Calu3 (cell line): ENCODE data around the gene TTBK1. TPM values are rescaled to one million over a fixed set of nuclear protein-coding genes. Genes with fewer than 3 reads are reported as not detected.

Source experiments
- BruUV-seq: library from RNA; stranded (reverse); fragments of 400-500 nt; replicated peaks from 2 replicates; lab custom pipeline; 2021; lab: Mats Ljungman, UMichigan
- CTCF ChIA-PET: fragments of 300-600 bp; sonication (Branson Sonifier 250); formaldehyde crosslinking; loops from one replicate; lab custom pipeline; 2022; ENCODE audit warnings: antibody characterized with exemption; lab: Charles Lee
- DNase-seq: peaks from one replicate; pipeline ENCODE4 v3.0.0; 2022
- H3K27ac Mint-ChIP-seq: one replicate; pipeline ENCODE4 v1.8.0; 2022; ENCODE audit warnings: mixed read lengths; ENCODE audit not compliant: unreplicated experiment
- H3K27me3 Mint-ChIP-seq: one replicate; pipeline ENCODE4 v1.8.0; 2022; ENCODE audit warnings: mixed read lengths; ENCODE audit not compliant: unreplicated experiment
- H3K36me3 Mint-ChIP-seq: one replicate; pipeline ENCODE4 v1.8.0; 2022; ENCODE audit warnings: mild to moderate bottlenecking, moderate library complexity, mixed read lengths; ENCODE audit not compliant: insufficient read depth, unreplicated experiment
- H3K4me1 Mint-ChIP-seq: one replicate; pipeline ENCODE4 v1.8.0; 2022; ENCODE audit warnings: mild to moderate bottlenecking, low read depth, mixed read lengths; ENCODE audit not compliant: unreplicated experiment
- H3K4me3 Mint-ChIP-seq: one replicate; pipeline ENCODE4 v1.8.0; 2022; ENCODE audit warnings: mild to moderate bottlenecking, low read depth, moderate library complexity, mixed read lengths; ENCODE audit not compliant: unreplicated experiment
- H3K9me3 Mint-ChIP-seq: one replicate; pipeline ENCODE4 v1.8.0; 2022; ENCODE audit warnings: low read depth, mixed read lengths; ENCODE audit not compliant: unreplicated experiment
- CTCF ChIP-seq: fragments of 200-600 bp; IDR thresholded peaks from one replicate; pipeline ENCODE4 v1.8.0; 2022; ENCODE audit warnings: antibody characterized with exemption; ENCODE audit not compliant: unreplicated experiment
- intact Hi-C: fragments of 100-400 bp; cut with micrococcal nuclease; formaldehyde crosslinking; loops from one replicate; pipeline ENCODE4 v1.10.0; 2022; ENCODE audit not compliant: unreplicated experiment
- total RNA-seq: library from RNA; stranded (reverse); gene quantifications from 2 replicates; pipeline ENCODE4 v1.2.3, GENCODE V29; 2022

Gene TTBK1
- total RNA-seq, 1 experiment from 2014 or later = 0.17 TPM

- CTCF ChIA-PET = no interaction called here
These were observed 31.8 kb downstream of the TTBK1 start for GRCh38 chr6:43274916-43275597.

DNA sequence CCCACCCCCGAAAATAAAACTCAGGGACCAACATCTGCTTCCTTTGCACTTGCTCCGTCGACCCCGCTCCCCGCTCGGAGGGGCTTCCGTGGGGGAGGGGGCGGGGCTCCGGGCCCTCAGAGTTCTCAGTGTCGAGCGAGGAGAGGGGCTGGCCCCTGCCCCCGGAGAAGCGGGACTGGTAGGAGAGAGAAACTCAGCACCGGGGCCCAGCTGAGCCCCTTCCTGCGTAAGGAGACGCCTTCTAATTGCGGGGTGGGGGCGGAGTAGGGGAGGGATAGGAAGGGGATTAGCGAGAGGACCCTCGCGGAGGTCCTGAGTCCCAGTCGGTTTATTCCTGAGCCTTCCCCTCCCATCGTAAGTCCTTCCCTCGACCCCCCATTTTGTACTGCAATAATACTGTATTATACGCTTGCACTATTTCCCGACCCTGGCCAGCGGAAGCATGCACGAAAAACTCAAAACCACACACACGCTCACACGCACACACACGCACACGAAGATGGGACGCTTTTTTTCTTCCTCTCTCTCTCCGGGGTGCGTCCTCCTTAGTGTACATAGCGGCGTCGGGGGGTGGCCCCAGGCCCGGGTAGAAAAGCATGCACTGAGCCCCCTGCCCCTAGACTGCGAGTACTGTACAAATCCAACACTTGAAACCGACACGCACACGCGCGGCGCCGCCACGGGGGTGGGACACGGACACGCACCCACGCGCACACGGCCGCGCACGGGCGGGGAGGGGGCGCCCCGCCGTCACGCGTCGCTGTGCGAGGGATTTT is 32.7 kb downstream of the TTBK1 start:
- Mint-ChIP-seq H3K27me3 (peaks cover 85% of the 10 kb centered on the region), H3K4me1 (peaks cover 9% of the 10 kb centered on the region), H3K27ac (no peak overlapping the region), H3K4me3 (peak overlapping the region; percentile 3), H3K9me3 (no peaks in the 10 kb centered on the region), H3K36me3 (peaks cover 9% of the 10 kb centered on the region)
- no peak for TF ChIP-seq CTCF
- no peak for DNase-seq
- CTCF ChIA-PET = interaction anchor here (1.1 kb wide), 1 partner anchor 7 kb away, joined by 4 read pairs; no protein-coding TSS in a partner anchor
- intact Hi-C loops = no loop called here
- no TSS peak for BruUV-seq

More at GRCh38 chr6:43274916-43275597, 31.8 kb downstream of the TTBK1 start:
- no peak for TF ChIP-seq CTCF
- intact Hi-C loops = no loop called here
- BruUV-seq = no TSS peak
- Mint-ChIP-seq H3K27ac (no peak overlapping the region), H3K27me3 (peaks cover 85% of the 10 kb centered on the region), H3K4me1 (peaks cover 14% of the 10 kb centered on the region), H3K9me3 (no peaks in the 10 kb centered on the region), H3K36me3 (peaks cover 9% of the 10 kb centered on the region), H3K4me3 (peak overlapping the region; percentile 30)
- DNase-seq = peak; percentile 49

GRCh38 chr6:43276577-43277305 is 33.5 kb downstream of the TTBK1 start:
- H3K36me3 Mint-ChIP-seq = peaks cover 9% of the 10 kb centered on the region
- no peak overlapping the region for H3K27ac Mint-ChIP-seq
- BruUV-seq = no TSS peak
- peak overlapping the region; percentile 3 for H3K4me3 Mint-ChIP-seq
- intact Hi-C loops = no loop called here
- peaks cover 85% of the 10 kb centered on the region for H3K27me3 Mint-ChIP-seq
- CTCF ChIA-PET = interaction anchor here (1.1 kb wide), 1 partner anchor 8 kb away, joined by 4 read pairs; no protein-coding TSS in a partner anchor
- no peak for TF ChIP-seq CTCF
- no peaks in the 10 kb centered on the region for H3K9me3 Mint-ChIP-seq
- H3K4me1 Mint-ChIP-seq = peaks cover 9% of the 10 kb centered on the region
- no peak for DNase-seq

GRCh38 chr6:43277306-43277642 is 34.0 kb downstream of the TTBK1 start:
- no peak overlapping the region for H3K4me3 Mint-ChIP-seq
- no peaks in the 10 kb centered on the region for H3K9me3 Mint-ChIP-seq
- H3K4me1 Mint-ChIP-seq = peaks cover 9% of the 10 kb centered on the region
- no peak for DNase-seq
- BruUV-seq = no TSS peak
- intact Hi-C loops = no loop called here
- no peak overlapping the region for H3K27ac Mint-ChIP-seq
- TF ChIP-seq CTCF = no peak
- CTCF ChIA-PET = interaction anchor here (1.1 kb wide), 1 partner anchor 9 kb away, joined by 4 read pairs; no protein-coding TSS in a partner anchor
- H3K27me3 Mint-ChIP-seq = peaks cover 85% of the 10 kb centered on the region
- peaks cover 9% of the 10 kb centered on the region for H3K36me3 Mint-ChIP-seq
